Activated naive CD8-positive, alpha-beta T cell treated with anti-CD3 and anti-CD28 coated beads, Interleukin-2, amount 10 ng/mL, durations not matched to agents 7 days and 5 days (primary cell): Measurements from ENCODE around the gene ABHD12. TPM values are rescaled to one million over a fixed set of nuclear protein-coding genes. Genes with fewer than 3 reads are reported as not detected.
A peak's percentile ranks its signal among the peaks of the same experiment; 100 is the strongest.

Experiments used
- ATAC-seq: fragments of 150-1000 bp; cut with Tn5 transposase; one replicate; pipeline ENCODE4 v1.10.0; 2021; ENCODE audit warnings: low read depth, moderate library complexity
- POLR2A ChIA-PET: fragments of 350-600 bp; sonication (Branson Sonifier 250); formaldehyde crosslinking; loops from one replicate; lab custom pipeline; 2021; ENCODE audit warnings: antibody characterized with exemption; lab: Charles Lee
- DNase-seq: peaks from one replicate; pipeline ENCODE4 v3.0.0; 2021
- H3K27ac Mint-ChIP-seq: one replicate; pipeline ENCODE4 v1.8.0; 2022; ENCODE audit warnings: mild to moderate bottlenecking, mixed read lengths
- H3K27me3 Mint-ChIP-seq: one replicate; pipeline ENCODE4 v1.8.0; 2022; ENCODE audit warnings: mild to moderate bottlenecking, moderate library complexity, mixed read lengths
- H3K36me3 Mint-ChIP-seq: one replicate; pipeline ENCODE4 v1.8.0; 2021; ENCODE audit warnings: mild to moderate bottlenecking, mixed read lengths
- H3K4me1 Mint-ChIP-seq: one replicate; pipeline ENCODE4 v1.8.0; 2021; ENCODE audit warnings: mixed read lengths
- H3K4me3 Mint-ChIP-seq: one replicate; pipeline ENCODE4 v1.8.0; 2022; ENCODE audit warnings: mild to moderate bottlenecking, moderate library complexity, mixed read lengths
- H3K9me3 Mint-ChIP-seq: one replicate; pipeline ENCODE4 v1.8.0; 2021; ENCODE audit warnings: mixed read lengths
- total RNA-seq, 2 experiments: library from RNA; stranded (reverse); gene quantifications; one replicate each; pipeline ENCODE4 v1.2.3, GENCODE V29; 2021

Gene ABHD12
- total RNA-seq, 2 experiments from 2014 or later: 26.5 to 27.3 TPM

DNA sequence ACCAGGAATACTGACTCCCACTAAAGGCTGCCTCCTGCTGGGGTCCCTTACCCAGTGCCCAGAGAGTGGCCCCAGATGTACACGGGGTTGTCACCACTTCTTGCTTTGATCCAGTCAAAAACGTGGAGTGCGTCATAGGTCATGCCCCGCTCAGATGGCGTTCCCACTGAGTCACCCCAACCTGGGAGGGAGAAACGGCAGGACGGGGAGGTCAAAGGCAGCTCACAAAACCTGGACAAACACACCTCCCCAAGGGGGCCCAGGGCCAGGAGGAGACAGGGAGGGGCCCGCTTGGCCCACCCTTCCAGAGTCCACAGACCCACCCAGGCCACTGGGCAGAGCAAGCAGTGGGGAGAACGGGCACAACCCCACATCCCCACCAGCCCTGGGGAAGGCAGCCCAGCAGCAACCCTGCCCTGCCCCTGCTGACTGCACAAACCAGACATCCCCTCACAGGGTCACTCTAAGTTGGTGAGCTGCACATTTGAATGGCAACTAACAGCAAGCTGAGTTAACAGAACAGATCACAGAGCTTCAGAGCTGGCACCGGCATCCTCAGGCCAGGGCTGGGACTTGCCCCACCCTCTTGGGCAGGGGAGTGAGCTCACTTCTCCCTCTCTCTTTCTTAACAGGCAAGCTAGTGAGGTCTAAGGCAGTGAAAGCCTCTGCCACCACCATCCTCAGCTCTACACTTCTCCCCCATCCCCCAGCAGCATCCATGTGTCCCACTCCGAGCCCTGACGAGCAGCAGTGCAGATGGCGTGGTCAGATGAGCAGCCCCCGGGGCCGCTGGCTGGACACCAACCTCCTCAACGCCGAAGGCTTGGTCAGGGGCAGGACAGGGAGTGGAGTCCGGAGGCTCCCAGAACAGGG, 81.0 kb downstream of the ABHD12 start:
- Mint-ChIP-seq H3K4me3 (no peak overlapping the region), H3K27me3 (no peaks in the 10 kb centered on the region), H3K36me3 (peaks cover 8% of the 10 kb centered on the region), H3K9me3 (no peaks in the 10 kb centered on the region), H3K27ac (peak overlapping the region; percentile 48), H3K4me1 (peaks cover 19% of the 10 kb centered on the region)
- POLR2A ChIA-PET: no interaction called here
- peak; percentile 27 for DNase-seq
- no peak for ATAC-seq

DNA sequence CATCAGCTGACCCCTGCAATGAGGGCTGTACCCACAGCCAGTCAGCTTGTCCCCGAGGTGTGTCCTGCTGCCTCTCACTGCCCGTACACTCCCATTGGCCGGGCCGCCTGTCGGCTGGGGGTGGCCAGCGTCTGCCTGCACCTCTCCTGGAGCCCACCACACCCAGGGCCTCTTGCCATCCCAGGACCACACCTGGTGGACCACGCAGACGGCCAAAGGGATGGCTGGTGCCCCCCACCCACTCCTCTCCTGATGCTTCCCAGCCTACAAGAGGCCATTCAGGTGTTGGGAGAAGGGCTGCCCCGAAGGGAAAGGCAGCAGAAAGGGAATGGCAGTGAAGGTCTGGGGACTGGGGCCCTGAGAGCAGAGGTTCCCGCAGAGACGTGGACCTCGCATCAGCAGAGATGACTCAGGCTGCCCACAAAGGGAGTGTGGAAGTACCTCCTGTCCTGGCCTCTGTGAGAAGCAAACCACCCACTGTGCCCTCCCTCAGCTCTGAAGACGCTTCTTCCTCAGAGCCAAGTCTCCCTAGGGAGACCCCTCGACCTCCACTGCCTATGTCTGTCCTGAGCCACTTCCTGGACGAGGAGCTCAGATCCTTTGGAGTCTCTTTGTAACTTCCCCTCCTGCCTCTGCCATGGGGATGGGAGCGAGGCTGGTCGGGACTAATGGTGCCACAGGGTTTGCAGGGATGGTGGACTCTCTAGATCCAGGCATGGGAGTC, 81.8 kb downstream of the ABHD12 start:
- no peak for ATAC-seq
- peaks cover 19% of the 10 kb centered on the region for H3K4me1 Mint-ChIP-seq
- peaks cover 8% of the 10 kb centered on the region for H3K36me3 Mint-ChIP-seq
- no peaks in the 10 kb centered on the region for H3K27me3 Mint-ChIP-seq
- H3K4me3 Mint-ChIP-seq: no peak overlapping the region
- POLR2A ChIA-PET: no interaction called here
- no peaks in the 10 kb centered on the region for H3K9me3 Mint-ChIP-seq
- DNase-seq: no peak
- H3K27ac Mint-ChIP-seq: no peak overlapping the region

DNA sequence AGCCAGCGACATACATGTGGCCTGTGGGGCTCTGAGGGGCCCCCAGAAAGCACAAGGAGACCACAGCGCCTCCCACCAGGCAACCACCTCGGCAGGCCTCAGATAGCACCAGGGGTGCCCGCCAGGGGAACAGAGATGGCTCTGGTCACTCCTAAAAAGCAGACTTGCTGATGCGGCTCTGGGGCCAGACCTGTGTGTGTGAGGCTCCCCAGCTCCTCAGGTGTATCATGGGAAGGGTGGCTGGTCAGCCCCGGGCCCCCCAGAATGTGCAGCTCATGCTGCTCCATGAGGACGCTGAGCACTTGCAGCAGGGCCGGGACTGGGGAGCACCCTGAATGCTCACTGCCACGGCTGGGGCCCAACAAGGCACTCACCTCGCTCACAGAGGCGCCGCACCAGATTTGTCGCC, 82.5 kb downstream of the ABHD12 start:
- H3K27ac Mint-ChIP-seq: no peak overlapping the region
- H3K27me3 Mint-ChIP-seq: no peaks in the 10 kb centered on the region
- H3K36me3 Mint-ChIP-seq: peaks cover 7% of the 10 kb centered on the region
- no peak overlapping the region for H3K4me3 Mint-ChIP-seq
- no peaks in the 10 kb centered on the region for H3K9me3 Mint-ChIP-seq
- ATAC-seq: no peak
- POLR2A ChIA-PET: no interaction called here
- peaks cover 17% of the 10 kb centered on the region for H3K4me1 Mint-ChIP-seq
- DNase-seq: no peak

DNA sequence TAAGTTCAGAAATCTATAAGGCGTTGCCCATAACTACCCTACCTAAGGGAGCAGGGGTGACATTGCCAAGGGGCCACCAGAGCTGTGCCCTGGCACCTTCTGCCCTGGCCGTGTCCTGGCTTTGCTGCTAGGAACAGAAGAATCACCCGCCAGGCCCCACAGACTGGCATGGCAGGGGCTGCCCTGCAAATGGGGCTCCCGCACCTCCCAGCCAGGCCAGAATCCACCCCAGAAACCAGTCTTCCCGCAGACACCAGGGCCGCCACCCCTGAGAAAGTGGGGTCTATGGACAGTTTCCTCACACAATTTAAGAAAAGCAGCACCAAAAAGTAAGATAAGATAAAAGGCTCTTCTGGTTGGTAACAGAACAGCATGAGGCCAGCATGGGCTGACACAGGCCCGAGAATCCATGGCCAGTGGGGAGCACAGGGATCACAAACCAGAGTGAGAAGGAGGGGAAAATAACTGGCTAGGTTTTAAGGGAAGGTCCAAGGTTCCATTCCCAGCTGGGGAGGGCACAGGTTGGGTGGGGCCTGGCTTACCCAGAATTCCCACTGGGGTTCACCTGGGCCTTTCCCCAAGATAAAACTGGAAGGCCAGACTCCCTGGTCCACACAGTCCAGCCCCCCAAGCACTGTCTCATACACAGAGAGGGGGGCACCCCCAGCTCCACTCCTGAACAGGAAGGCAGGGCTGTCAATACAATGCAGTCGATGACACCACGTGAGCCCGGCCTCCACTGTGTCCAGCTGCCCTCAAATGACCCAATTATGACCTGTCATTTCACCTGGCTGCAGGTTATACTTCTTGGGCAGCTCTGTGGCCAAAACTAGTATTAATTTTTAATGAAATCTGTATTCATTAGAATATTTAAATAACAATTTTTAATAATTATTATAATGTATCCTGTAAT, 83.4 kb downstream of the ABHD12 start:
- DNase-seq (no peak), ATAC-seq (no peak)
- Mint-ChIP-seq H3K4me1 (peaks cover 17% of the 10 kb centered on the region), H3K9me3 (no peaks in the 10 kb centered on the region), H3K36me3 (peaks cover 7% of the 10 kb centered on the region), H3K27me3 (no peaks in the 10 kb centered on the region), H3K27ac (no peak overlapping the region), H3K4me3 (no peak overlapping the region)
- POLR2A ChIA-PET: no interaction called here

DNA sequence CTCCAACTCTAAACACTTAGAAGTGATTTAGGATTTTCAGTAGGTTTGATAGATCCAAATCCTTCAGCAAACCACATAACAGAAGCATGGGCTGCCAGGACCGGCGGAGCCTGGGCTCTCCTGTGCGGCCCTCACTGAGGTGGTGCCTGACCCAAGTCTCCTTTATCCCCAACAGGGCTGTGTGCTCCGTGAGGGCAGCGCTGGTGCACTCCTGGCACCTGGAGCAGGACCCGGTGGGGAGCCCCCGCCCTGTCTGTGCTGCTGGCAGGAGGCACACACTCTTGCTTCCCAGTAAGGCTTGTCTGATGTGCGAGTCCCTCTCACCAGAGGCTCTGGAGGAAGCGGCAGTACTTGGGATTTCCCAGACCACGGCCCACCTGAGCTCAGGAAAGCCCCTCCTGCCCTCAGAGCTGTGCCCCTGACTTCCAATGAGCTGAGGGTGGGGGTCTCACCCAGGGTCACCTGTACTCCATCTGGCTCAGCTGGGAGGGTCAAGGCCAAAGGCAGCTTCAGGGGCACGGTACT, 86.5 kb downstream of the ABHD12 start:
- no peak for DNase-seq
- no peak overlapping the region for H3K27ac Mint-ChIP-seq
- peaks cover 5% of the 10 kb centered on the region for H3K36me3 Mint-ChIP-seq
- H3K4me1 Mint-ChIP-seq: peaks cover under 1% of the 10 kb centered on the region
- ATAC-seq: no peak
- H3K27me3 Mint-ChIP-seq: no peaks in the 10 kb centered on the region
- H3K4me3 Mint-ChIP-seq: no peak overlapping the region
- POLR2A ChIA-PET: no interaction called here
- no peaks in the 10 kb centered on the region for H3K9me3 Mint-ChIP-seq

DNA sequence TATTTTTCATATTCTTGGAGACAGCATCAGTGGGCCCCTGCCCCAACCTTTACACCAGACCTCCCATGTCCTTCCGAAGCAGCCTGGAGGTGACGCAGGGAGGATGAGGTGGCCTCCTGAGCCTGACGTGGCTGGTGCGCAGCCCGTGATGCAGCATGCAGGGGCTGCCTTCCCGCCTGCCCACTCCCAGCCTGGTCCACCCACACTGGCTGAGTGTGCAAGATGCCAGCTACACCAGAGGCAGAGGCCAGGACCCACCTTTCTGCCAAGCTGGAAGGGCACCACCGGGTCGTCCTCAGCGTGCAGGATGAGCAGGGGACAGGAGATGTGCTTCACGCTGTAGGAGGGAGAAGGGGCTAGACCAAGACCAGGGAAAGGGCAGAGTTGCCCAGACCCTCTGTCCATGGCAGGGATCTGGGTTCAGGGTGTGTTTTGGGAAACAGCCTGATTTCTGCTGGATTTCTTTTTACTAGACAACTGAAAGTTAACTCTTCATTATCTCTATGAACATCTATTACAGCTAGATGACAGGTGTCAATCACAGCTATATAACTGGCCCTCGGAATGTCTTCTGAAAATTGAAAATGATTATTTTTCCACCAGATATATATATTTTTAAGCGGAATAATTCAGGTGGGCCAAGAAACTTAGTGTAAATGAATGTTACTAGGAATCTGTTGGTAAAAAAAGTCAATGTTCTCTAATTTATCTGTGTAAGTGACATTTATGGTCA, 87.2 kb downstream of the ABHD12 start:
- POLR2A ChIA-PET: no interaction called here
- Mint-ChIP-seq H3K9me3 (no peaks in the 10 kb centered on the region), H3K4me1 (no peaks in the 10 kb centered on the region), H3K27ac (no peak overlapping the region), H3K36me3 (peaks cover 5% of the 10 kb centered on the region), H3K27me3 (no peaks in the 10 kb centered on the region), H3K4me3 (no peak overlapping the region)
- no peak for DNase-seq
- no peak for ATAC-seq

DNA sequence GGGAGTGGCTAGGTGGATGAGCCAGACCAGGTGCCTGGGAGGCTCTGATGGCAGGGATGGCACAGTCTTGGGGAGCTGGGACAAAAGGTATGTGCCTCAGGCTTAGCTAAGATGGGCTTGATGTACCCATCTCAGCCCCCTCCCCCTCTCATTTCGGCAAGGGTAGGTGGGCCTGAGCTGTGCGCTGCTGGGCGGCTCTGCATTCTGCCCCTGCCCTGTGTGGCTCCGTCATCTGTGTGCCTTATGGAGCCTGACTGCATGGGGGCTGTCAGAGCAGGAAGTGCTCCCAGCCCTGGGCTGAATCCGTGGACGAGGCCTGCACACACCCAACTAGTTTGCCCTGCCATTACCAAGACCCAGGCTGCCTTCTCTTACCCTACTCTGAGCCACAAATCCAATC, 88.0 kb downstream of the ABHD12 start:
- Mint-ChIP-seq H3K9me3 (no peaks in the 10 kb centered on the region), H3K27ac (no peak overlapping the region), H3K4me1 (no peaks in the 10 kb centered on the region), H3K27me3 (no peaks in the 10 kb centered on the region), H3K36me3 (peaks cover 5% of the 10 kb centered on the region), H3K4me3 (no peak overlapping the region)
- ATAC-seq: no peak
- no peak for DNase-seq
- POLR2A ChIA-PET: no interaction called here

DNA sequence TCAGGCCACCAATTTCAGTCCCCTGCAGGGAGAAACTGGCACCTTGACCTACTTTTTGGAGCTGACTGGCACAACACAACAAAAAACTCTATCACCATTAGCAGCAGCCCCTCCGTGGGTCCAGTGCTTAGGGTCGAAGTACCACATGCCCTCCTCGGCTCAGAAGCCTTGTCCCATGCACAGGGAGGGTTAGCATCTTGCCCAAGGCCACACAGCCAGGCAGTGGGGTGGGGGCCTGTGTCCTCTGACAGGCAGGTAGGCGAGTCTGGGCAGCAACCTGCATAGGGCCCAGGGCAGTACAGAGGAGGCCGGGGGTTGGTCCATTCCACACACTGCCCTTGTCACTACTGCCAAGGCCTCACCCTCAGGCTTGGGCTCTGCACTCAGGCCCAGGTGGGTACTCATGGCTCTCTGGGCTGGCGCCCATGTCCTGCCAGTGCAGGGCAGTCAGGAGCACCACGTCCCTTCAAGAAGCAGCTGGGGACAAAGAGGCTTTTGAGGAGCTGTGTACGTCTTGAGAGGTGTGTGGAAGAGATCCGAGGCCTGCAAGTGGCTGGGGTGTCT, 89.2 kb downstream of the ABHD12 start:
- Mint-ChIP-seq H3K27ac (no peak overlapping the region), H3K4me1 (no peaks in the 10 kb centered on the region)
- ATAC-seq: no peak

DNA sequence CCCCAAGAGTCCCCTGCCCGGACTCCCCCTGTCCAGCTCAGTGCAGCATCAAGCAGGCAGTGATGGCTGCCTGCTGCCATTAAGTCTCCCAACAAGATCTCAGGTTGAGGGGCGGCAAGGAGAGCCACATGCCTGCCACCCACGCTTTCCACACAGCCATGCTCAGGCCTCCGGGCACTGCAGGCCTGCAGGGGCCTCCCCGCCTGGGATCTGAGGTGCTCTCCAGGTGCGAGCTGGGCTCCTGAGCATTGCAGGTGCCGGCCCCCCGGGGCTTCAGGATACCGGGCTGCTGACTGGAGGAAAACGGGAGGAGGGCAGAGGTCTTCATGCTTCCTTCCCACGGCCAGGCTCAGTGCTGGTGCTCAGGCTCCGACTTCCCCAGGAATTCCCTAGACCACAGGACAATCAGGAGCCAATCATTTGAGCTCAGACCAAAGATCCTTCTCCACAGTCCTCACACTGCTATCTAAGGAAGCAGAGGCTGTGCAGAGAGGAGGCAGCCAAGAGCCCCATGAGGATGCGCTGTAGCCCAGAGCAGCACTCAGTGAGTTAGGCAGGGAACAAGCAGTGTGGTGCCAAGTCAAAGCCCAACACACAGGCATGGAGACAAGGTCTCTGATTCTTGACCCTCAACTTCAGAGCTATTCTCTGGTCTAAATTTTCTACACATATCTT, 90.0 kb downstream of the ABHD12 start:
- no peak overlapping the region for H3K27ac Mint-ChIP-seq
- no peak for DNase-seq
- no peak overlapping the region for H3K4me3 Mint-ChIP-seq
- no peaks in the 10 kb centered on the region for H3K36me3 Mint-ChIP-seq
- H3K27me3 Mint-ChIP-seq: no peaks in the 10 kb centered on the region
- no peak for ATAC-seq
- H3K4me1 Mint-ChIP-seq: no peaks in the 10 kb centered on the region
- H3K9me3 Mint-ChIP-seq: no peaks in the 10 kb centered on the region
- POLR2A ChIA-PET: no interaction called here

More for the DNA sequence above, 89.2 kb downstream of the ABHD12 start:
- DNase-seq: no peak
- Mint-ChIP-seq H3K9me3 (no peaks in the 10 kb centered on the region), H3K36me3 (peaks cover 3% of the 10 kb centered on the region), H3K4me3 (no peak overlapping the region), H3K27me3 (no peaks in the 10 kb centered on the region)
- POLR2A ChIA-PET: no interaction called here

DNA sequence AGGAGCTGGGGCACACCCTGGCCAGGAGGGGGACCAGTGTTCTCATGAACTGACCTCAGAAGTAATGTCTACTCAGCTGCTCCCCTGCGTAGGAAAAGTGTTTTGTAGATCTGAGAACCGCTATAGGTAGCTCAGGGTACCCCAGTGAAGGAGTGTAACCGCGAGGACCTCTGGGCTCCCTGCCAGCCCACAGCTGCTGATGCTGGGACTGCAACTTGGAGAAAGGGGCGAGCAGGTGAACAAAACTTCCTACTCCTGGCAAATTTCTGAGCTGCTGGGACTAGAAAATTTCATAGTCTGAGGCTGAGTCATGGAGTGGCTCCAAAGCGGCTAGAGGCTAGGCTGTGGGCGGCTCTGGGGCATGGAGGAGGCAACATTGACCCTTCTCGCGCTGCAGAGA, 90.8 kb downstream of the ABHD12 start:
- POLR2A ChIA-PET: no interaction called here
- no peaks in the 10 kb centered on the region for H3K4me1 Mint-ChIP-seq
- no peak for ATAC-seq
- DNase-seq: no peak
- no peak overlapping the region for H3K4me3 Mint-ChIP-seq
- peaks cover 2% of the 10 kb centered on the region for H3K36me3 Mint-ChIP-seq
- no peak overlapping the region for H3K27ac Mint-ChIP-seq
- H3K27me3 Mint-ChIP-seq: no peaks in the 10 kb centered on the region
- H3K9me3 Mint-ChIP-seq: no peaks in the 10 kb centered on the region

DNA sequence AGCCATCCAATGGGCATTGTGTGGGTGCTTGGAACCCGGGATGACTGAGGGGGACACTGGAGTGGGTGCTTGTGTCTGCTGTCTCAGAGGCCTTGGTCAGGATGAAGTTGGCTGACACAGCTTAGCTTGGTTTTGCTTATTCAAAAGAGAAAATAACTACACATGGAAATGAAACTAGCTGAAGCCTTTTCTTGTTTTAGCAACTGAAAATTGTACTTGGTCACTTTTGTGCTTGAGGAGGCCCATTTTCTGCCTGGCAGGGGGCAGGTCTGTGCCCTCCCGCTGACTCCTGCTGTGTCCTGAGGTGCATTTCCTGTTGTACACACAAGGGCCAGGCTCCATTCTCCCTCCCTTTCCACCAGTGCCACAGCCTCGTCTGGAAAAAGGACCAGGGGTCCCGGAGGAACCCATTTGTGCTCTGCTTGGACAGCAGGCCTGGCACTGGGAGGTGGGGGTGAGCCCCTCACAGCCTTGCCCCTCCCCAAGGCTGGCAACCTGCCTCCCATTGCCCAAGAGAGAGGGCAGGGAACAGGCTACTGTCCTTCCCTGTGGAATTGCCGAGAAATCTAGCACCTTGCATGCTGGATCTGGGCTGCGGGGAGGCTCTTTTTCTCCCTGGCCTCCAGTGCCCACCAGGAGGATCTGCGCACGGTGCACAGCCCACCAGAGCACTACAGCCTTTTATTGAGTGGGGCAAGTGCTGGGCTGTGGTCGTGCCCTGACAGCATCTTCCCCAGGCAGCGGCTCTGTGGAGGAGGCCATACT, 93.3 kb downstream of the ABHD12 start:
- no peaks in the 10 kb centered on the region for H3K4me1 Mint-ChIP-seq
- ATAC-seq (no peak), DNase-seq (no peak)
- no peaks in the 10 kb centered on the region for H3K27me3 Mint-ChIP-seq
- peaks cover 2% of the 10 kb centered on the region for H3K36me3 Mint-ChIP-seq
- POLR2A ChIA-PET: no interaction called here
- H3K27ac Mint-ChIP-seq: no peak overlapping the region
- H3K4me3 Mint-ChIP-seq: no peak overlapping the region
- H3K9me3 Mint-ChIP-seq: no peaks in the 10 kb centered on the region
